Hindlimb muscle (tissue), 1 donor: ENCODE measurements around the gene NT5DC2. TPM values are rescaled to one million over a fixed set of nuclear protein-coding genes. Genes with fewer than 3 reads are reported as not detected.

Source experiments
- DNase-seq: peaks from one replicate; pipeline ENCODE4 v3.0.0-alpha.2; 2013
- polyA plus RNA-seq: library from polyadenylated mRNA; unstranded; fragments of 120-200 nt; gene quantifications from one replicate; pipeline ENCODE4 v1.2.1, GENCODE V29; 2013; ENCODE audit not compliant: insufficient read length

The NT5DC2 gene
- polyA plus RNA-seq, 1 donor = 78.3 TPM

DNA sequence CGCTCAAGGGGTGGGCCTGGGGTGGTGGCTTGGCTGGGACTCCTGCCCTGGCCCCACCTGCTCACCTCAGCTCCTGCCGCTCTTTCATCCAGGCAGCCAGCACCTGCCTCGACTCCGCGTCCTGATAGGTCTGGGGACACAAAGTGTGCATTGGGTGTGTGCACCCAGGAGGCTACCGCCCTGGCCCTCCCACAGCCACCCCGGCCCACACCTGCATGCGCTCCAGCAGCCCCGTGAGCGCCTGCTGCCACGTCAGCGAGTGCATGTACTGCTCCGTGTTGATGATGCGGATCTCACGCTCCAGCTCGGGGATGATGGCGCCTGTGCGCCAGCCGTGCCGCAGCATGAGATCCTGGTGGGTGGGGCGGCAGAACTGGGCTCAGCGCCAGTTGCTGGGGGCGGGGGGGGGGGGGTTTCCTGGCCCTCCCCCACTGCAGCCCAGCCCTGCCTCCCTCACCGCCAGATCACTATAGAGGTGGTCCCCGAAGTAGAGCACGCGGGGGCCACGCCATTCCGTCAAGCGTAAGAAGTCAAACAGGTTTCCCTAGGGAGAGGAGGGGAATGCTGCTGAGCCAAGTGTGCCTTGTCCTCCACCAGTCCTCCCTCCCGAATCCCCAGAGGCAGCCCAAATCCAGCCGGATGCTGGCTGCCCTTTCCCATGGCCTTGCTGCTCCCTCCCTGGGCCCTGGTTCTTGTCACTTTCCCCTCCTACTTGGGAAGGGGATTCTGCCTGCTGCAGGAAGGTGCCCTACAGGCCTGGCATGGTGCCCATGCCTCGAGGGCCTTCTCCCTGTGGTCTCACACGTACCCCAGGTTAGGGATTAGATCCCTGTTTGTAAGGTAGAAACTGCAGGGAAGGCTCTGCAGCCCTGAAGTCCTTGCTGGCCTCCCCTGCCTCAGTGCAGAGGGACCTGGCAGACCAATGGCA is 8.6 kb downstream of the NT5DC2 start:
- no peak for DNase-seq

DNA sequence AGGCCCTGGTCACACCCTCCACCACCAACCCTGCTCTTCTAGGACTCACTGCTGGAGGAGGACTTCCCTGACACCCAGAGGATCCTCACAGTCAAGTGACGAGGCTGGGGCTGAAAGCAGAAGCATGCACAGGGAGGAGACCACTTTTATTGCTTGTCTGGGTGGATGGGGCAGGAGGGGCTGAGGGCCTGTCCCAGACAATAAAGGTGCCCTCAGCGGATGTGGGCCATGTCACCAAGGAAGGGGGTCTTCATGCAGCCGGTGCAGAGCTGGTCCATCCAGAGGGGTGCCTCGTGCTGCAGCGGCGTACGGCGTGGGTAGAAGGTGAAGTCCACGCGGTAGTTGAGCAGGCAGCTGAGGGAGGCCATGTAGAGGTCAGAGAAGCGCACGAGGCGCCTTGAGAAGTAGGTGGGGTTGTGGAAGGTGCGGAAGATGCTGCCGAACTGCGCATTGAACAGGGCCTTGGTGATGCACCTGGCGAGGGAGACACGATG is 9.4 kb downstream of the NT5DC2 start:
- no peak for DNase-seq

DNA sequence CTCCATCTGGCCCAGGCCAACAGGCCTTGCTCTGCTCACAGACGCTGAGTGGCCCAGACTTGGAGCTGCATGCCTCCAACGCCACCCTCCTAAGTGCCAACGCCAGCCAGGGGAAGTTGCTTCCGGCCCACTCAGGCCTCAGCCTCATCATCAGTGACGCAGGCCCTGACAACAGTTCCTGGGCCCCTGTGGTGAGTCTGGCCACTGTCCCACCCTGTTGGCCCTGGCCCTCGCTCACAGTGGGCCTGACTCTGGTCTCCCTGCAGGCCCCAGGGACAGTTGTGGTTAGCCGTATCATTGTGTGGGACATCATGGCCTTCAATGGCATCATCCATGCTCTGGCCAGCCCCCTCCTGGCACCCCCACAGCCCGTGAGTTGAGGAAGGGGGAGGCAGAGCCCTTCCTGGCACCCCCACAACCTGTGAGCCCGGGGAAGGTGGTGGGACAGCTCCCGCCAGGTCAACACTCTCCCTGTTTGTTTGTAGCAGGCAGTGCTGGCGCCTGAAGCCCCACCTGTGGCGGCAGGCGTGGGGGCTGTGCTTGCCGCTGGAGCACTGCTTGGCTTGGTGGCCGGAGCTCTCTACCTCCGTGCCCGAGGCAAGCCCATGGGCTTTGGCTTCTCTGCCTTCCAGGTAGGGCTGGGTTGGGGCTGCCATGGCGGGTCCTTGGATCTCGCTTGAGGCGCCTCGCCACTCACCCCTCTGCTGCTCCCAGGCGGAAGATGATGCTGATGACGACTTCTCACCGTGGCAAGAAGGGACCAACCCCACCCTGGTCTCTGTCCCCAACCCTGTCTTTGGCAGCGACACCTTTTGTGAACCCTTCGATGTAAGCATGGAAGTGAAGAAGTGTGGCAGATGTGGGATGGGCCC is 10.0 kb downstream of the NT5DC2 start:
- DNase-seq = no peak

DNA sequence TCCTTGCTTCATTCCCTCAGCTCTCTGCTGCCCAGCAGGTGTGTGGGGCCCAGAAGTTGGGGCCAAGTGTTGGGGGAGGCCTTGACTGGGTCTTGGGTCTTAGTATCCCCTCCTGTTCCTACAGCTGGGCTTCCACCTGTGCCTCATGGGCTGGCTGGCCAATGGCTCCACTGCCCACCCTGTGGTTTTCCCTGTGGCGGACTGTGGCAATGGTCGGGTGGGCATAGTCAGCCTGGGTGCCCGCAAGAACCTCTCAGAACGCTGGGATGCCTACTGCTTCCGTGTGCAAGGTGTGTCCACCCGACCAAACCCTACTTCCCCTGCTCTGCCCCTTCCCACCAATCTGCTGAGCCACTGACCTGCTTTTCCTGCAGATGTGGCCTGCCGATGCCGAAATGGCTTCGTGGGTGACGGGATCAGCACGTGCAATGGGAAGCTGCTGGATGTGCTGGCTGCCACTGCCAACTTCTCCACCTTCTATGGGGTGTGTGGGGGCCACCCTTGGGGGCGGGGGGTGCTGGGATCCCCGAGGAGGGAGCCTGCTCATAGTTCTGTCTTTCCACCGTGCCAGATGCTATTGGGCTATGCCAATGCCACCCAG is 10.9 kb downstream of the NT5DC2 start:
- DNase-seq = no peak

DNA sequence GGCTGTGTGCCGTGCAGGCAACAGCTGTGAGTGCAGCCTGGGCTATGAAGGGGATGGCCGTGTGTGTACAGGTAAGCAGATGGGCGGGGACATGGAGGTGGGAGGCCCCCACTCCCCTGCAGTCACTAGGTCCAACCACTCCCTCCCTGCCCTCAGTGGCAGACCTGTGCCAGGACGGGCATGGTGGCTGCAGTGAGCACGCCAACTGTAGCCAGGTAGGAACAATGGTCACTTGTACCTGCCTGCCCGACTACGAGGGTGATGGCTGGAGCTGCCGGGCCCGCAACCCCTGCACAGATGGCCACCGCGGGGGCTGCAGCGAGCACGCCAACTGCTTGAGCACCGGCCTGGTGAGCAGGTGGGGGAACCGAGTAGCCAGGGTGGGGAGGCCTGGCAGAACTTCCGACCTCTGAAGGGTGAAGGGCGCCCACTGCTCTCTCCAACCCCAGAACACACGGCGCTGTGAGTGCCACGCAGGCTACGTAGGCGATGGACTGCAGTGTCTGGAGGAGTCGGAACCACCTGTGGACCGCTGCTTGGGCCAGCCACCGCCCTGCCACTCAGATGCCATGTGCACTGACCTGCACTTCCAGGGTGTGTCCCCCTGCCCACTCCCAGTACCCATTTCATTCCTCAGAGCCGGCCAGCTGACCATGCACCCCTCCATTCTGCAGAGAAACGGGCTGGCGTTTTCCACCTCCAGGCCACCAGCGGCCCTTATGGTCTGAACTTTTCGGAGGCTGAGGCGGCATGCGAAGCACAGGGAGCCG is 11.6 kb downstream of the NT5DC2 start:
- DNase-seq = no peak

DNA sequence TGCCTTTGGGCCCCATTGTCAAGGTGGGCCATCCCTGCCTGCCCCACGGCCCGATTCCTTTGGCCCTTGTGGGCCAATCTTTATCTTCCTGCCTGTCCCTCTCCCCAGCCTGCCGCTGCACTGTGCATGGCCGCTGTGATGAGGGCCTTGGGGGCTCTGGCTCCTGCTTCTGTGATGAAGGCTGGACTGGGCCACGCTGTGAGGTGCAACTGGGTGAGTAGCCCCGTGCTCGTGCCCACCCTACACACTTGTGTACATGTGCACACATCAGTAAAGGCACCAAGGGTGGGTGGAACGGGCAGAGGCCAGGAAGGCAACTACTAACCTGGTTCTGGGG is 12.2 kb downstream of the NT5DC2 start:
- DNase-seq = no peak

GRCh38 chr3:52520716-52521487 is 12.8 kb downstream of the NT5DC2 start:
- no peak for DNase-seq

DNA sequence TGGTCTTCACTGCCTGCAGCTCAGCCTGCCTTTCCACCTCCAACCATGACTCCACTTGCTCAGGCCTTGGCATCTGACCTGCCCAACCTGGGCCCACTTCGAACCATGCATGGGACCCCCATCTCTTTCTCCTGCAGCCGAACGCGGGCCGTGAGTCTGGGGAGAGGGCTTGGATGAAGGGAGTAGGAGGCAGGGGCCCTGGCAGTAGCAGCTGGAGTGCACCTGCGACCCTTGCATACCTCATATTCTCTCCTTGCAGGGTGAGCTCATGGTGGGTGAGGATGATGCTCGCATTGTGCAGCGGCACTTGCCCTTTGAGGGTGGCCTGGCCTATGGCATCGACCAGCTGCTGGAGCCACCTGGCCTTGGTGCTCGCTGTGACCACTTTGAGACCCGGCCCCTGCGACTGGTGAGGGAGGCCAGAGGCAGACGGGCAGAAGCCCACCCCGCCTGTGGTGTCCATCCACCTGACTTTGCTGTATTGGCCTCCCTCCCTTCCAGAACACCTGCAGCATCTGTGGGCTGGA is 13.5 kb downstream of the NT5DC2 start:
- DNase-seq = no peak

- no peak for DNase-seq
These were observed 14.1 kb downstream of the NT5DC2 start for GRCh38 chr3:52519445-52520140.

DNA sequence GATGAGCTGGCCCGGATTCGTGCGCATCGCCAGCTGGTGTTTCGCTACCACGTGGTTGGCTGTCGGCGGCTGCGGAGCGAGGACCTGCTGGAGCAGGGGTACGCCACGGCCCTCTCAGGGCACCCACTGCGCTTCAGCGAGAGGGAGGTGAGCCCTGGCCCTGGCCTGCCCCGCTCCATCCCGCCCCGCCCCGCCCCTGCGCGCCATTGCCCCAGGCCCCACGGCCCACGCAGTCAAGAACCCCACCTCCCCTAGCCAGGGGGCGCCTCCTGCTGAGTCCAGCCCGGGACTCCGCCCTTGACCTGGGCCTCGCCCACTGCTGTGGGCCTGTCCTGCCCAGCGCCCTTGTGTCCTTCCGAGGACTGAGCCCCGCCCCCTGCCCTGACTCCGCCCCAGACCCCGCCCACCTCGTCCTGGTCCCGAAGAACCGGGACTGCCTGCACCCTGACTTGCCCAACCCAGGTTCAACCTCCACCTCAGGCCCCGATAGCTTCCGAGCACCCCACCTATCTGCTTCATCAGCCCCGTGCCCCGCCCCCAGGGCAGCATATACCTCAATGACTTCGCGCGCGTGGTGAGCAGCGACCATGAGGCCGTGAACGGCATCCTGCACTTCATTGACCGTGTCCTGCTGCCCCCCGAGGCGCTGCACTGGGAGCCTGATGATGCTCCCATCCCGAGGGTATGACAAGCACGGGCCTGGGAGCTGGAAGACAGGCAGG is 14.8 kb downstream of the NT5DC2 start:
- no peak for DNase-seq

- no peak for DNase-seq
These were observed 15.6 kb downstream of the NT5DC2 start for GRCh38 chr3:52517796-52518722.

DNA sequence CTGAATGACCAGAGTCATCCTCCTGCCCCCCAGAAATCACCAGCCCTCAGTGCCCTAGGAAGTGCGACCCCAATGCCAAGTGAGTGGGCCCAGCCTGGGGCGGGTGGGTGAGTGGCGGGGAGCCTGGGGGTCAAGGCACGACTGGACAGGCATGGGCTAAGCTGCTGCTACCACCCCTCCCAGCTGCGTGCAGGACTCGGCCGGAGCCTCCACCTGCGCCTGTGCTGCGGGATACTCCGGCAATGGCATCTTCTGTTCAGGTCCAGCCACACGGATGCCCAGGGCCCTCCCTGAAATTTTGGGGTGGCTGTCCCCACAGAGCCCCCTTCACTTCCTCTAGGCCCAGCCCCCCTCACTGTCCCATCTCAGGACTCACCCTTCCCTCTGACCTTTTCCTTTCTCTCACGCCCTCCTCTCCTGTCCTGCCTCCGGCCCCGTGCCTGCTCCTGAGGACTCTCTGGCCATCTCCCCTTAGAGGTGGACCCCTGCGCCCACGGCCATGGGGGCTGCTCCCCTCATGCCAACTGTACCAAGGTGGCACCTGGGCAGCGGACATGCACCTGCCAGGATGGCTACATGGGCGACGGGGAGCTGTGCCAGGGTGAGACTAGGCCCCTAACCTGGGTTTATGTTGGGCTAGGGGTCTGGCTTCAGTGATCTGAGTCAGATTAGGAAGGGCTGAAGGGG is 17.0 kb downstream of the NT5DC2 start:
- DNase-seq = no peak

DNA sequence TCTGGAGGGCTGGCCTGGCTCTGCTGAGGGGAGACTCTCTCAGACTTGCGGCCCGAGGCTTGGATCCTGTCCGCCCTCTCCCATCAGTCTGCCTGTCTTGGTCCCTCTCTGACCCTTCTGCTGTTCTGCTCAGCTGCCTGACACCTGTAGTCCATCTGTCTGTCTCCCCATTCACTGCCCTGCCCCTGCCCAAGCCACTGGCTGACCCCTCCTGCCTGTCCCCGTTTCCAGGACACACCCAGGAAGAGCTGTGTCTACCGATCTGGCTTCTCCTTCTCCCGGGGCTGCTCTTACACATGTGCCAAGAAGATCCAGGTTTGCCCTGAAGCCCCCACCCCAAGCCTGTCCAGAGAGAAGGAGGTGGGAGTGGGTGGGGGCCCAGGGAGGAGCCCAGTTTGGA is 18.5 kb downstream of the NT5DC2 start:
- DNase-seq = no peak

- no peak for DNase-seq
These were observed 19.1 kb downstream of the NT5DC2 start for GRCh38 chr3:52514576-52514975.

DNA sequence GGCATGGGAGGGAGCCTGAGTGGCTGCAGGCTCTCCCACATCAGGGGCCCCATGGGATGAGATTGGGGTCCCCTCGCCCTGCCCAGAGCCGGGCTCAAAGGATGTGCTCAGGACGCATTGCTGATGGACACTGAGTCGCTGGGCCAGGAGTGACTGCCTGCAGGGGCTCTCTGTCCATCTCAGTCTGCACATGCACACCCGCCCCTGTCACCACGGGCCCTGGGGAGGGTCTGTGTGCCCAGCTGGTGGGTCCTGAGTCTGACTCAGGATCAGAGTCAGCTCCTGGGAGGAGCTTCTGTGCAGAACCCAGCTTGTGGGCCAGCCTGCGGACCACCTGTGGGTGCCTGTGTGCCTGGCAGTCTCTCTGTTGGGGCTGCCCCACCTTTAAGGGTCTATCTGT is 20.4 kb downstream of the NT5DC2 start:
- no peak for DNase-seq

- DNase-seq = no peak
These were observed 20.9 kb downstream of the NT5DC2 start for GRCh38 chr3:52512727-52513126.

DNA sequence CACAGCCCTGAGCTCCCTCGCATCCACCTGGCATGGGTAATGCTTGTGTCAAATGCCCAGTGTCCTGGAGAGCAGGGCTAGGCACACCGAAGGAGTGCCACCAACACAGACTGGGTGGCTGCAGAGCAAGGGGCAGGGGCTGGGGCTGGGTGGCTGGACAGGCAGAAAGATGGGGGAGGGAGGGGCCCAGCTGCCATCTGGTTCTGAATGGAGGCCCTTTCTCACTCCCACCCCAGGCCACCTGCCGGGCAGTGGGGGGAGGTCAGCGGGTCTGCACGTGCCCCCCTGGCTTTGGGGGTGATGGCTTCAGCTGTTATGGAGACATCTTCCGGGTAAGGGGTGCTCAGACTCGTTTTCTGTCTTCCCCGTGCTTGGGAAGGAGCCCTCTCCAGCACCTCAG is 21.6 kb downstream of the NT5DC2 start:
- DNase-seq = no peak

DNA sequence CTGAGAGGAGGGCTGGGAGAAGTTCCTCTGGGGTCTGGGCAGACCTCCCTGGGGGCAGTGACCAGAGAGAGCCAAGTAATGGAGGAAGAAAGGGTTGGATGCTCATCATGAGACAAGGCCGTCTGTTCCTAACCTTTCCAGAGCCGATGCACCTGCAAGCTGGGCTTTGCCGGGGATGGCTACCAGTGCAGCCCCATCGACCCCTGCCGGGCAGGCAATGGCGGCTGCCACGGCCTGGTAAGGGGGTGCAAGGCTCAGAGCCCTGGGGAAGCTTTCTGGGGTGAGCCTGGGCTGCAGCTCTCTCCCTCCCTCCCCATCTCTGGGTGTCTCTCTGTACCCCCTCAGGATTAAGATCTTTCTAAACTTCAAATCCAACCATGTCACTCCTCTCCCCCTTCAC is 22.1 kb downstream of the NT5DC2 start:
- DNase-seq = no peak
